SIG-M5 (cell line): ENCODE results near the gene ZNF358.

Experiments
- DNase-seq: peaks from one replicate; lab custom pipeline; 2025; lab: John Stamatoyannopoulos, UW

ZNF358 gene

DNA sequence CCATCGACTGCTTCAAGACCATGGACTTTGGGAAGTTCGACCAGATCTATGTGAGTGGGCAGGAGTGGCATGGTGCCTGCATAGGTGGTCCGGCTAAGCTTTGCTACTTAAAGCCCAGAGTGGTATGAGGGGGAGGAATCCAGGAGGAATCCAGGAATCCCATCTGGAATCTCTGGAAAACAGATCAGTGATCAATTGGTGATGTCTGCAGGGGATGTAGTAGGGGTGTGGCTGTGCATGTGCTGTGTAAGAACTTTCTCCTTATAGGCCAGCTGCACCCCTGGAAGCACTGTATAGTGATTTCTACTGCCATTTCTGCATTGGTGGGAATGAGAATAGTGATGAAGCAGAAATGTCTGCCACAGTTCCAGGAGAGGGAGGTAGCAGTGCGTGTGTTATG is 43.2 kb downstream of the ZNF358 start:
- DNase-seq, result no peak

DNA sequence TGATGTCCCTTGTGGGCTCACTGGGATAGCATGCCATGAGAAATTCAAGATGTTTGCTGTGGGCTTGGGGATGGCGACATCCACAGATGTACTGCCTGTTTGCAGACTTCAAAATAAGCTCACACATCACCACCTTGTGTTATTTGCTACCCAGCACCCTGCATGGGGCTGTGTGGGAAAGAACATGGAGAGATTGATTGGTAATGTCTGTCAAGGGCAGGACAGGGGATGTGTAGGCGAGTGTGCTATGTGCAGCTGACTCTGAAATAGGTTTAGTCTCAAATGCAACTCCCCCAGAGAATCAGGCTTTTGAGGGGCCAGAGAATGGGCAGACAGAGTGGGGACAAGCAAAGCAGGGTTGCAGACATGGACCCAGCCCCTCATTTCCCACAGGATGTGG is 44.4 kb downstream of the ZNF358 start:
- no peak for DNase-seq

DNA sequence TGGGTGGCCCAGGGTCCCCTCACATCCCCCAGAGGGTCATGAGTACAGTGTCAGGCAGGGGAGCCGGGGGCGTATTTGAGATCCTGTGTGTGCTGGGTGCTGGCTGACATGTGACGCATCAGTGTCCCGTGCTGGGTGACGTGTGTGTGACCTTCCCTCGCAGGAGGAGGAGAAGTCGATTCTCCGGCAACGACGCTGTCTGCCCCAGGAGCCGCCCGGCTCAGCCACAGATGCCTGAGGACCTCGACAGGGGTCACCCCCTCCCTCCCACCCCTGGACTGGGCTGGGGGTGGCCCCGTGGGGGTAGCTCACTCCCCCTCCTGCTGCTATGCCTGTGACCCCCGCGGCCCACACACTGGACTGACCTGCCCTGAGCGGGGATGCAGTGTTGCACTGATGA is 45.4 kb downstream of the ZNF358 start:
- DNase-seq, result no peak

DNA sequence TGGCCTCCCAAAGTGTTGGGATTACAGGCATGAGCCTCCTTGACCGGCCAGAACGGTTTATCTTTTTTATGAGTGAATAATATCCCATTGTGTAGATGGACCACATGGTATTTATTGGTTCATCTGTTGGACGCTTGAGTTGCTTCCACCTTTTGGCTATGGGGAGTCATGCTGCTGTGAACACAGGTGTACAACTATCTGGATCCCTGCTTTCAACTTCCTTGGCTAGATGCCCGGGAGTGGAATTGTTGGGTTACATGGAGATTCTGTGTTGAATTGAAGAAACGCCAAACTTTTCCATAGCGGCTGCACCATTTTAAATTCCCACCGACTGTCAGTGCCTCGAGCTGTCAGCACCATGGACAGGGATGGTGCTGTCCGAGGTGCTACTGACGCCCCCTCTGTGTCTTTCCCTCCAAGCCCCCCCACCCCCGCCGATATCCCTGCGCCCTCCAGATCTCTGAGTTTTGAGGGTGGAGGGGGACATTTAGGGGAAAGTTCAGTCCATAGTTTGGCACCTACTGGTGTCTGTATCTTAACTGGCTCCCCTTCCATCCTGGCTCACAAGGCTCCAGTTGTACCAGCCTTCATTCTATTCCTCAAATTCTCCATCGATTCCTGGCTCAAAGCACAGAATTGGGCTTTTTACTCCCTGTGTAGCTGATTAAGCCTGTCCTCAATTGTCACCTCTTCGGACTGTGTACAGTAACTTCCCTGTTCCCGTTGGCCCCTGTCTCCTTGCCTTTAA is 46.9 kb downstream of the ZNF358 start:
- no peak for DNase-seq

DNA sequence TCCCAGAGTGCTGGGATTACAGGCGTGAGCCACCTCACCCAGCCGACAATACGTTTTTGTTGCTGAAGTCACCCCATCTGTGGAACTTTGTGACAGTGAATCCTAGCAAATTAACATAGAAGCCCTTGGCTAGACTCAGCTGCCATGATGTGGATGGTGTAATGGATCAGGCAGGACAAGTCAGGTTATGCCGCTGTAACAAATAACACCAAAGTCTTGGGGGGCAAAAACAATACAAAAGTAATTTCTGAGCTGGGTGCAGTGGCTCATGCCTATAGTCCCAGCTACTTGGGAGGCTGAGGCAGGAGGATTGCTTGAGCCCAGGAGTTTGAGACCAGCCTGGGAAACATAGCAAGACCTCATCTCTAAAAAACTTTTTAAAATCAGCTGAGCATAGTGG is 49.0 kb downstream of the ZNF358 start:
- no peak for DNase-seq

DNA sequence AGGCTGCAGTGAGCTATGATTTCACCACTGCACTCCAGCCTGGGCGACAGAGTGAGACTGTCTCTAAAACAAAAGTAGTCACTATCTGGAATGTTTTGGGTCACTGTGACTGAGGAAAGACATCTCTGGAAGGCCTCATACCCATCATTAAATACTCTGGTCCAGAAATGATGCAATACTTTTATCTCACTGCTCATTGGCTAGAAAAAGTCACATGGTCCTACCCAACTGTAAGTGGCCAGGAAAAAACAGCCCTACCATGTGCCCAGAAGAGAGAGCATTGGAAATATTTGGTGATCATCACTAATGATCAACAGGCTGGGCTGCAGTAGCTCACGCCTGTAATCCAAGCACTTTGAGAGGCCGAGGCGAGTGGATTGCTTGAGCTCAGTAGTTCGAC is 49.4 kb downstream of the ZNF358 start:
- no peak for DNase-seq
